Pancreas (tissue), 10 donors: Measurements from ENCODE around the gene TOP2A. TPM values are rescaled to one million over a fixed set of nuclear protein-coding genes. Genes with fewer than 3 reads are reported as not detected.
"Not testable (repeated sequence)": the region's sequence is repeated elsewhere in the genome, so short reads cannot be mapped to it uniquely, and the experiment has no call there.

ENCODE experiments used
- ATAC-seq, 4 donors: fragments of 200-7000 bp; cut with Tn5 transposase; one replicate each; pipeline versions ENCODE4 v1.8.0 to v1.9.1; 2020; ENCODE audit warnings: mild to moderate bottlenecking in 4 of 4, moderate library complexity in 4 of 4
- DNase-seq, 6 donors: peaks; one replicate each; pipeline ENCODE4 v3.0.0-alpha.2; 2020
- FAIRE-seq: peaks from 2 replicates; lab custom pipeline; 2012; peaks lifted over from hg19 to GRCh38; lab: Jason Lieb, UNC
- H3K27ac ChIP-seq, 4 donors: fragments of 200-600 bp; sonication (generic); 1 replicate in 3 of 4; 2 replicates in 1 of 4; pipeline versions ENCODE4 v1.5.0 to v1.8.0; 2020
- H3K27me3 ChIP-seq, 4 donors: fragments of 200-600 bp; one replicate each; pipeline ENCODE4 v1.8.0; 2021
- H3K36me3 ChIP-seq, 3 donors: fragments of 200-600 bp; sonication (generic) in 1 of 3; one replicate each; pipeline versions ENCODE4 v1.5.0 to v1.8.0; 2020 to 2021
- H3K4me1 ChIP-seq, 3 donors: fragments of 200-600 bp; one replicate each; pipeline ENCODE4 v1.8.0; 2021
- H3K4me3 ChIP-seq, 4 donors: fragments of 200-600 bp; sonication (generic) in 2 of 4; one replicate each; pipeline versions ENCODE4 v1.5.0 to v1.8.0; 2020 to 2021
- H3K9me3 ChIP-seq, 4 donors: fragments of 200-600 bp; one replicate each; pipeline ENCODE4 v1.8.0; 2021
- CTCF ChIP-seq, 4 donors: fragments of 200-600 bp; sonication (generic) in 3 of 4; IDR thresholded peaks; one replicate each; pipeline versions ENCODE4 v1.5.0 to v1.8.0; 2021; ENCODE audit warnings: antibody characterized with exemption in 4 of 4
- WGBS, 2 donors: extraction: QIAGEN DNeasy Blood & Tissue Kit; methylation state at CpG; one replicate each; pipeline ENCODE4 v1.1.7; 2013; 5-methylcytosine and 5-hydroxymethylcytosine counted together
- intact Hi-C, 3 donors: fragments of 100-400 bp; cut with DNase I; formaldehyde crosslinking; loops; one replicate each; pipeline versions ENCODE4 v1.11.1 to v1.14.2; 2022
- polyA plus RNA-seq, 2 donors: library from polyadenylated mRNA; stranded (reverse); fragments of 200-250 nt; gene quantifications; one replicate each; pipeline ENCODE4 v1.2.3, GENCODE V29; 2013
- total RNA-seq, 6 donors: library from RNA; stranded (reverse); fragmentation: NEBNext Ultra II Directional in 4 of 6; extraction: Animal tissue kit (Norgen Biotek cat#: 25700) in 4 of 6; gene quantifications; one replicate each; pipeline versions ENCODE4 v1.2.1 to v1.2.4, GENCODE V29; 2021 to 2023
- donor health status: healthy with polysubstance abuse.
- donor health status: DM: no; HTN: no; CAD: no; lungs with moderate emphysema.
- donor health status: DM: no; HTN: no; CAD: no.
- donor health status: control.
- donor health status: control.
- donor health status: Bipolar disorder and iron deficiency.
- donor health status: DM: yes; HTN: yes; CAD: no.
- donor health status: DM: no; HTN: no; CAD: no.
- donor health status: DM: no; HTN: no; CAD: no.
- donor health status: DM: yes; HTN: yes; CAD: no.

Gene TOP2A
- total and polyA plus RNA-seq, 8 donors: 0.19 to 4.4 (median 0.65) TPM

- peaks cover 0 to 11% (median 0%) of the 10 kb centered on the region in 3 donors for H3K4me1 ChIP-seq
- no peaks in the 10 kb centered on the region for H3K27me3 ChIP-seq
- intact Hi-C loops: loop anchor here in 2 of 3 donors (10.0 kb wide), 2 partner anchors 52 to 112 kb away; partner anchors contain the start of genes RARA (in 2 of the 2) and GJD3 (in 1 of the 2)
- no peak for ATAC-seq
- H3K9me3 ChIP-seq: no peaks in the 10 kb centered on the region
- no peaks in the 10 kb centered on the region for H3K36me3 ChIP-seq
- H3K4me3 ChIP-seq: peak overlapping the region; percentile 26 to 54 (median 39)
- no peak for TF ChIP-seq CTCF (IDR thresholded peaks at IDR 0.05)
- no peak for DNase-seq
- no peak overlapping the region for H3K27ac ChIP-seq
- 0 to 1% methylated on average over 21 of the region's 21 CpGs for WGBS, 2 donors
- no peak for FAIRE-seq
These were observed 463 bp downstream of the TOP2A start for GRCh38 chr17:40417258-40417608.

GRCh38 chr17:40416671-40417070 lies 1.0 kb downstream of the TOP2A start:
- no peaks in the 10 kb centered on the region for H3K27me3 ChIP-seq
- peaks cover 0 to 11% (median 0%) of the 10 kb centered on the region in 3 donors for H3K4me1 ChIP-seq
- DNase-seq (no peak), FAIRE-seq (no peak), ATAC-seq (no peak)
- no peaks in the 10 kb centered on the region for H3K36me3 ChIP-seq
- H3K4me3 ChIP-seq: peak overlapping the region in 1 of 4 donors; percentile 54
- no peaks in the 10 kb centered on the region for H3K9me3 ChIP-seq
- no peak overlapping the region for H3K27ac ChIP-seq
- intact Hi-C loops: loop anchor here in 2 of 3 donors (10.0 kb wide), 2 partner anchors 52 to 112 kb away; partner anchors contain the start of genes RARA (in 2 of the 2) and GJD3 (in 1 of the 2)
- no peak for TF ChIP-seq CTCF (IDR thresholded peaks at IDR 0.05)
- 26 to 32% methylated on average over 3 of the region's 3 CpGs for WGBS, 2 donors

GRCh38 chr17:40415390-40415789 lies 2.3 kb downstream of the TOP2A start:
- H3K4me1 ChIP-seq: peaks cover 0 to 11% (median 0%) of the 10 kb centered on the region in 3 donors
- DNase-seq (no peak), FAIRE-seq (no peak), ATAC-seq (no peak)
- peak in 3 of 4 donors; percentile 42 to 53 (median 46) for TF ChIP-seq CTCF (IDR thresholded peaks at IDR 0.05)
- H3K27me3 ChIP-seq: no peaks in the 10 kb centered on the region
- intact Hi-C loops: loop anchor here in 2 of 3 donors (10.0 kb wide), 2 partner anchors 51 to 111 kb away; partner anchors contain the start of genes RARA (in 2 of the 2) and GJD3 (in 1 of the 2)
- no peak overlapping the region for H3K4me3 ChIP-seq
- 9 to 16% methylated on average over 3 of the region's 3 CpGs for WGBS, 2 donors
- no peaks in the 10 kb centered on the region for H3K36me3 ChIP-seq
- no peak overlapping the region for H3K27ac ChIP-seq
- H3K9me3 ChIP-seq: no peaks in the 10 kb centered on the region

- intact Hi-C loops: loop anchor here in 2 of 3 donors (10.0 kb wide), 2 partner anchors 50 to 110 kb away; partner anchors contain the start of genes RARA (in 2 of the 2) and GJD3 (in 1 of the 2)
- H3K4me3 ChIP-seq, H3K36me3 ChIP-seq, H3K9me3 ChIP-seq, H3K27me3 ChIP-seq, ATAC-seq, H3K27ac ChIP-seq, DNase-seq, FAIRE-seq: not testable (repeated sequence)
- peaks cover 0 to 11% (median 0%) of the 10 kb centered on the region in 3 donors for H3K4me1 ChIP-seq
- WGBS, 2 donors: 75 to 94% methylated on average over 4 of the region's 4 CpGs
These were observed 3.4 kb downstream of the TOP2A start for GRCh38 chr17:40414312-40414711.

DNA sequence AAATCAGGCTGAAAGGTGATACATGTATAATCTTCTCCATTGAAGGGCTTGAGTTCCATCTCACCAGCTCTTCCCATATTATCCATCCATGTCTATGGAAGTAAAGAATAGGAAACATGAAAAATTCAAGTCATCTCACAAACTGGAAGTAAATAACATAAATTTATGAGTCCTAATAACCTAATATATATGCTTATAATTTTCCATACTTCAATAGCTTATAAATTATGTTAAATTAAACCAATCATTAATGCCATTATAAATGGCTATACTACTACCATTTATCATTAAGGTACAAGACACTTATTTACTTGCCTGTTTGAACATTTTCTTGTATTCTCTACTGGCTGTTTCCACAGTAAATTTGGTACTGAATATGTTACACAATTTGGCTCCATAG lies 4.8 kb downstream of the TOP2A start:
- Histone ChIP-seq H3K9me3 (no peaks in the 10 kb centered on the region), H3K36me3 (no peaks in the 10 kb centered on the region), H3K4me1 (peaks cover 0 to 6% (median 0%) of the 10 kb centered on the region in 3 donors), H3K27me3 (no peaks in the 10 kb centered on the region), H3K4me3 (no peak overlapping the region), H3K27ac (no peak overlapping the region)
- no peak for TF ChIP-seq CTCF (IDR thresholded peaks at IDR 0.05)
- FAIRE-seq: no peak
- DNase-seq: no peak
- intact Hi-C loops: loop anchor here in 2 of 3 donors (10.0 kb wide), 2 partner anchors 48 to 108 kb away; partner anchors contain the start of genes RARA (in 2 of the 2) and GJD3 (in 1 of the 2)
- no peak for ATAC-seq
